Hepatocyte (in vitro differentiated cells): ENCODE results near the gene VWA5B2. TPM values are rescaled to one million over a fixed set of nuclear protein-coding genes. Genes with fewer than 3 reads are reported as not detected.

Source experiments
- DNase-seq: peaks from one replicate; pipeline ENCODE4 v3.0.0-alpha.2; 2016; ENCODE audit warnings: low spot score
- H2AFZ ChIP-seq: fragments of 200-600 bp; sonication (generic); 2 replicates; pipeline ENCODE4 v1.6.0; 2016; ENCODE audit warnings: antibody characterized with exemption, mild to moderate bottlenecking
- H3K27ac ChIP-seq: fragments of 200-600 bp; sonication (generic); 2 replicates; pipeline ENCODE4 v1.5.1; 2016; ENCODE audit warnings: mild to moderate bottlenecking
- H3K27me3 ChIP-seq: fragments of 200-600 bp; sonication (generic); 2 replicates; pipeline ENCODE4 v1.6.1; 2016
- H3K36me3 ChIP-seq: fragments of 200-600 bp; sonication (generic); replicated peaks from 2 replicates; pipeline ENCODE4 v1.5.1; 2016; ENCODE audit warnings: low read depth; ENCODE audit not compliant: insufficient read depth
- H3K4me1 ChIP-seq: fragments of 200-600 bp; sonication (generic); 2 replicates; pipeline ENCODE4 v1.5.1; 2016; ENCODE audit warnings: mild to moderate bottlenecking, moderate library complexity; ENCODE audit not compliant: insufficient read depth
- H3K4me2 ChIP-seq: fragments of 200-600 bp; sonication (generic); 2 replicates; pipeline ENCODE4 v1.6.0; 2016
- H3K4me3 ChIP-seq: fragments of 200-600 bp; sonication (generic); 2 replicates; pipeline ENCODE4 v1.5.1; 2016; ENCODE audit warnings: mild to moderate bottlenecking
- H3K79me2 ChIP-seq: fragments of 200-600 bp; sonication (generic); 2 replicates; pipeline ENCODE4 v1.6.0; 2017; ENCODE audit warnings: mild to moderate bottlenecking
- H3K9me2 ChIP-seq: fragments of 200-600 bp; sonication (generic); replicated peaks from 2 replicates; pipeline ENCODE4 v1.6.0; 2017; ENCODE audit warnings: mild to moderate bottlenecking; ENCODE audit not compliant: insufficient read depth
- H3K9me3 ChIP-seq: fragments of 200-600 bp; sonication (generic); 2 replicates; pipeline ENCODE4 v1.5.1; 2016; ENCODE audit warnings: low read depth, mild to moderate bottlenecking
- H4K20me1 ChIP-seq: fragments of 200-600 bp; sonication (generic); 2 replicates; pipeline ENCODE4 v1.6.0; 2016; ENCODE audit warnings: mild to moderate bottlenecking; ENCODE audit not compliant: insufficient read depth, poor library complexity, severe bottlenecking
- CTCF ChIP-seq: fragments of 200-600 bp; sonication (generic); IDR thresholded peaks from 2 replicates; pipeline ENCODE4 v1.5.1; 2016; ENCODE audit warnings: antibody characterized with exemption, mild to moderate bottlenecking; ENCODE audit not compliant: poor library complexity
- EZH2 ChIP-seq: fragments of 200-600 bp; sonication (generic); IDR thresholded peaks from 2 replicates; pipeline ENCODE4 v1.6.1; 2016; ENCODE audit warnings: antibody characterized with exemption, mild to moderate bottlenecking, borderline replicate concordance
- EZH2phosphoT487 ChIP-seq: fragments of 200-600 bp; sonication (generic); IDR thresholded peaks from one replicate; pipeline ENCODE4 v1.6.1; 2018; ENCODE audit warnings: antibody characterized with exemption, mild to moderate bottlenecking, low read depth, moderate library complexity; ENCODE audit not compliant: unreplicated experiment, severe bottlenecking
- WGBS: methylation state at CpG from one replicate; pipeline ENCODE4 v1.1.6; 2016; ENCODE audit warnings: low lambda C conversion rate; ENCODE audit errors: missing lambda C conversion rate; 5-methylcytosine and 5-hydroxymethylcytosine counted together
- polyA plus RNA-seq: library from polyadenylated mRNA; unstranded; fragments of >200 nt; fragmentation: Nextera tagmentation; extraction: Ambion mirVana; gene quantifications from 2 replicates; pipeline ENCODE4 v1.2.1, GENCODE V29; 2016
- total RNA-seq: library from RNA; depleted of rRNA; stranded (reverse); fragments of >200 nt; gene quantifications from 2 replicates; pipeline ENCODE4 v1.2.3, GENCODE V29; 2014

Gene VWA5B2
- total and polyA plus RNA-seq, 2 experiments from 2014 or later, result 1.0 to 3.2 TPM

GRCh38 chr3:184186184-184186901 is 43.0 kb upstream of the VWA5B2 start, which contains the start of gene ABCF3:
Gene ABCF3, plus strand, starts transcription at chr3:184186199. Its CDS starts 9 bp downstream, at chr3:184186208.
- peak within 1 kb of the TSS; percentile 85 for H3K27ac ChIP-seq
- no peaks in the 10 kb centered on the region for H3K27me3 ChIP-seq
- no peaks in the 10 kb centered on the region for H3K9me2 ChIP-seq
- no peaks in the 10 kb centered on the region for H3K36me3 ChIP-seq
- no peak for DNase-seq
- H4K20me1 ChIP-seq, result peaks cover 19% of the 10 kb centered on the region
- peak within 1 kb of the TSS; percentile 99 for H3K4me2 ChIP-seq
- H3K79me2 ChIP-seq, result peaks cover 46% of the 10 kb centered on the region
- no peaks in the 10 kb centered on the region for H3K9me3 ChIP-seq
- 2% methylated on average over 43 of the region's 45 CpGs for WGBS
- H3K4me1 ChIP-seq, result peaks cover 15% of the 10 kb centered on the region
- H3K4me3 ChIP-seq, result peak within 1 kb of the TSS; percentile 62
- peak within 1 kb of the TSS; percentile 55 for H2AFZ ChIP-seq
- TF ChIP-seq EZH2 (no peak), CTCF (no peak), EZH2phosphoT487 (no peak)

GRCh38 chr3:184186902-184187207 is 42.5 kb upstream of the VWA5B2 start:
- H3K4me2 ChIP-seq, result peak overlapping the region; percentile 99
- no peak for DNase-seq
- no peak overlapping the region for H2AFZ ChIP-seq
- H3K36me3 ChIP-seq, result no peaks in the 10 kb centered on the region
- peaks cover 15% of the 10 kb centered on the region for H3K4me1 ChIP-seq
- peaks cover 19% of the 10 kb centered on the region for H4K20me1 ChIP-seq
- no peaks in the 10 kb centered on the region for H3K9me2 ChIP-seq
- peak overlapping the region; percentile 62 for H3K4me3 ChIP-seq
- no peaks in the 10 kb centered on the region for H3K27me3 ChIP-seq
- no peaks in the 10 kb centered on the region for H3K9me3 ChIP-seq
- H3K79me2 ChIP-seq, result peaks cover 46% of the 10 kb centered on the region
- H3K27ac ChIP-seq, result peak overlapping the region; percentile 77
- WGBS, result 29% methylated on average over 3 of the region's 3 CpGs
- TF ChIP-seq EZH2phosphoT487 (no peak), EZH2 (no peak), CTCF (no peak)

- H3K27ac ChIP-seq, result no peak overlapping the region
- H3K9me3 ChIP-seq, result no peaks in the 10 kb centered on the region
- H4K20me1 ChIP-seq, result peaks cover 19% of the 10 kb centered on the region
- H3K36me3 ChIP-seq, result no peaks in the 10 kb centered on the region
- no peak overlapping the region for H3K4me3 ChIP-seq
- TF ChIP-seq EZH2phosphoT487 (no peak), EZH2 (no peak), CTCF (no peak)
- peak overlapping the region; percentile 99 for H3K4me2 ChIP-seq
- no peaks in the 10 kb centered on the region for H3K27me3 ChIP-seq
- no peak for DNase-seq
- H3K4me1 ChIP-seq, result peaks cover 15% of the 10 kb centered on the region
- whole genome bisulfite sequencing, result 94% methylated on average over 17 of the region's 17 CpGs
- peaks cover 46% of the 10 kb centered on the region for H3K79me2 ChIP-seq
- no peaks in the 10 kb centered on the region for H3K9me2 ChIP-seq
- H2AFZ ChIP-seq, result no peak overlapping the region
Observed at GRCh38 chr3:184188080-184188479, 41.3 kb upstream of the VWA5B2 start.
